NCI-H510A treated with DMSO at 0.1 percent for 48 hours (cell line): ENCODE data around the gene ANKS1B.
"Not testable (repeated sequence)": the region's sequence is repeated elsewhere in the genome, so short reads cannot be mapped to it uniquely, and the experiment has no call there.

ENCODE experiments used
- DNase-seq: peaks from one replicate; lab custom pipeline; 2025; lab: John Stamatoyannopoulos, UW

The ANKS1B gene

GRCh38 chr12:99009654-99010296 lies 975.0 kb downstream of the ANKS1B start:
- DNase-seq, result no peak

GRCh38 chr12:99005601-99006000 lies 979.1 kb downstream of the ANKS1B start:
- DNase-seq, result no peak

GRCh38 chr12:99004799-99005466 lies 979.8 kb downstream of the ANKS1B start:
- DNase-seq, result no peak

DNA sequence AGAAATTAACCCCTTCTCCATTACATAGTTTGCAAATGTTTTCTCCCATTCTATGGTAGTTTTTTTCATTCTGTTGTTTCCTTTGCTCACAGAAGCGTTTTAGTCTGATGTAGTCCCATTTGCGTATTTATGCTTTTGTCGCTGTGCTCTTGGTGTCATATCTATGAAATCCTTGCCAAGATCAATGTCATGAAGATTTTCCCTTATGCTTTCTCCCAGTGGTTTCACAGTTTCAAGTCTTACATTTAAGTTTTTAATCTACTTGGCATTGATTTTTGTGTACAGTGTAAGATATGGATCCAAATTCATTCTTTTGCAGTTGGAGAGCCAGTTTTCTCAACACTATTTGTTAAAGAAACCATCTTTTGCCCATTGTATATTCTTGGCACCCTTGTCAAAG lies 982.0 kb downstream of the ANKS1B start:
- DNase-seq, result no peak

- no peak for DNase-seq
Measured at GRCh38 chr12:99002156-99002555, 982.6 kb downstream of the ANKS1B start.

- no peak for DNase-seq
Measured at GRCh38 chr12:98999559-98999958, 985.2 kb downstream of the ANKS1B start.

- DNase-seq, result peak; percentile 78
Measured at GRCh38 chr12:98998697-98999299, 985.9 kb downstream of the ANKS1B start.

GRCh38 chr12:98997899-98998298 lies 986.8 kb downstream of the ANKS1B start:
- no peak for DNase-seq

- DNase-seq, result peak; percentile 91
Measured at GRCh38 chr12:98990648-98991047, 994.1 kb downstream of the ANKS1B start.

- DNase-seq, result no peak
Measured at GRCh38 chr12:98985156-98985555, 999.6 kb downstream of the ANKS1B start.

DNA sequence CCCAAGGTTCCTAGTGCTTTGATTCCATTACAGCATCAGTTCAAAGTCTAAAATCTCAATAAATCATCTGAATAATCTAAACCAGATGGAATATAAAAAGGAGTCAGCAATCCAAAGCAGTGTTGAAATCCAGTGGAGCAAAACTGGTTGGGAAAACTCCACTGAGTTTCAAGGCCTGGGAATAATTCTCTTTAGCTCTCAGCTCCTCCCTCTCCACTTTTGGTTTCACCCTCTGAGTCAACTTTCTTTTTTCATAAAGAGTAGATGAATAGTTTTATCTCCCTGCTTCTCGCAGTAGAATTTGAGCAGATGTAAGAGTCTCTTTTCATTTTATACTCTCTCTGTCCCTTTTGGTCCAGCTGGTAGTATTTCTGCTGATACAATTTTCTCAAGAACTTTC lies 1001.1 kb downstream of the ANKS1B start:
- DNase-seq, result no peak

DNA sequence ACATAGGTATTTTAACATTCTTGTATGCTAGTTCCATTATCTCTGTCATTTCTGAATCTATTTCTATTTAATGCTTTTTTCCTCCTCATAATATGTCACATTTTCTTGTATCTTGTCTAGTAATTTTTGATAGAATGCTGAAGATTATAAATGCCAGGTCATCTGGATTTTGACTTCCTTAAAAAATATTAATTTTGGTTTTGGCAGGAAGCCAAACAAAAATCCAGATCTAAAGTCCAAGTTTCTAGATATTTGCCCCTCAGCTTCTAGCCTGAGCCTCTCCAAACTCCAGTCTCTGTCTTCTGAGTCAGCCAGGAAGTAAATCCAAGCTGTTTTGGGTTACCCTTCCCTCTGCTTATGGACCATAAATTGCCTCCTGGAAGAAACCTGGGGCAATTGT lies 1004.2 kb downstream of the ANKS1B start:
- no peak for DNase-seq

GRCh38 chr12:98977186-98977585 lies 1007.5 kb downstream of the ANKS1B start:
- DNase-seq, result no peak

DNA sequence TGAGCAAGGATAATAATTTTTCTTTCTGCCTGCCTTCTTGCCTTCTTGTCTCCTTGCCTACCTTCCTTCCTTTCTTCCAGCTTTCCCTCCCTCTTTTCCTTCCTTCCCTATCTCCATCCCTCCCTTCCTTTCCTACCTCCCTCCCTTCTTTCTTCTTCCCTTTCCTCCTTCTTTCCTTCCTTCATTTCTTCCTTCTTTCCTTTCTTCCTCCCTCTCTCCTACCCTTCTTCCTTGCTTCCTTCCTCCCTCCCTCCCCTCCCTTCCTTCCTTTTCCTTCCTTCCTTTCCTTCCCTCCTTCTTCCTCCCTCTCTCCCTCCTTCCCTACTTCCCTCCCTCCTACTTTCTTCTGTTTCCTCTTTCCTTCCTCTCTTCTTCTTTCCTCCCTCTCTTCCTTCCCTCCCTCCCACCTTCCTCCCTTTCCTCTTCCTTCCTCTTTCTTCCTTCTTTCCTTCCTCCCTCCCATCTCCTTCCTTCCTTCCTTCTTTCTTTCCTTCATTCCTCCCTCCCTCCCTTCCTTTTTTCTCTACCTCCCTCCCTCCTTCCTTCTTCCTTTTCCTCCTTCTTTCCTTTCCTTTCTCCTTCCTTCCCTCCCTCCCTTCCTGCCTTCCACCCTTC lies 1009.9 kb downstream of the ANKS1B start:
- DNase-seq, result no peak

GRCh38 chr12:98973395-98973794 lies 1011.3 kb downstream of the ANKS1B start:
- DNase-seq, result no peak

DNA sequence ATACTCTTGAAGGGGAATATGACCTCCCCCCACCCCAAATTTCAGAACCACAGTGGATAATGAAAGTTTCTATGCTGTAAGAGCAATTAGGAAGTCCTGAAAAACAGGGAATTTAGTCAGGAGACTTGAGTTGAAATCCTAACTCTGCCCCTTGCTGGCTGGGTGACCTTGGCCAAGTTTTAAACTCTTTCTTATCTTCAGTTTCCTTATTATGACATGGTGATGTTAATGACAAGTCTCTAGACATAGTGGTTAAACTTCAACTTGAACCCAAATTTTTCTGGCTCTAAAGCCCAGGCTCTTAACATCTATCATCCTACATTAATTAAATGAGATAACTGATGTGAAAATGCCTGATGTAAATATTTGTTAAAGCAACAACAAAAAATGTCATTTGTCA lies 1013.8 kb downstream of the ANKS1B start:
- DNase-seq, result no peak

- DNase-seq, result no peak
Measured at GRCh38 chr12:98970210-98970609, 1014.5 kb downstream of the ANKS1B start.

- no peak for DNase-seq
Measured at GRCh38 chr12:98968896-98969295, 1015.8 kb downstream of the ANKS1B start.

GRCh38 chr12:98957135-98957534 lies 1027.6 kb downstream of the ANKS1B start:
- not testable (repeated sequence) for DNase-seq

DNA sequence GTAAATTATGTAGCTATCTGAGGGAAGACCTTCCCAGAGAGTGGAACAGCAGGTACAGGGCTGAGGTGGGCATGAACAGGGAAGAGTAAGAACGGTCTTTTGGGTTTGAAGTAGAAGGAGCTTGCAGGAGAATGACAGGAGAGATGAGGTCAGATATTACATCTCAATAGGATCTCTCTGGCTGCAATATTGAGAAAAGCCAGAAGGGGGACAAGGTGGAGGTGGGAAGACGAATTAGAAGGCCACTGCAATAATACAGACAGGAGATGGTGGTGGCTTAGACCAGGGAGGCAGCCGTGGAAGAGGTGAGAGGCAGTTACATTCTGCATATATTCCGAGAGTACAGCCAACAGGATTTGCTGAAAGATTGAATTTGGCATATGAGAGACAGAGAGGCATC lies 1029.5 kb downstream of the ANKS1B start:
- DNase-seq, result peak; percentile 27

DNA sequence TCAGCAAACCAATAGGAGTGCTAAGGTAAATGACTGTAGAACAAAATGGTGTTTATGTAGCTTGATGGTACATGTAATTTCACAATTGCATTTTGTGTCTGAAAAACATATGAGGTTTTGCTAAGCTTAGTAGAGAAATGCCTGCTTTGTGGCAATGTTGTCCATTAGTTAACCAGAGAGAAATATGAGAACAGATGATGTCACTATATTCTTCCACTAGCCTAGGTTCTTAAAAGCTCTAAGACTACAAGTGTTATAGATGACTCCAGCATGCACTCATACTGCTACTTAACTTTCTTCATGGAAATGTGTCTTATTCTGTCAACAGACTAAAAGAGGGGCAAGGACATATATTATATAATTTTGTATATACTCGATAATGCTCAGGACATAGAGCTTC lies 1030.2 kb downstream of the ANKS1B start:
- no peak for DNase-seq

GRCh38 chr12:98951406-98951805 lies 1033.3 kb downstream of the ANKS1B start:
- no peak for DNase-seq

DNA sequence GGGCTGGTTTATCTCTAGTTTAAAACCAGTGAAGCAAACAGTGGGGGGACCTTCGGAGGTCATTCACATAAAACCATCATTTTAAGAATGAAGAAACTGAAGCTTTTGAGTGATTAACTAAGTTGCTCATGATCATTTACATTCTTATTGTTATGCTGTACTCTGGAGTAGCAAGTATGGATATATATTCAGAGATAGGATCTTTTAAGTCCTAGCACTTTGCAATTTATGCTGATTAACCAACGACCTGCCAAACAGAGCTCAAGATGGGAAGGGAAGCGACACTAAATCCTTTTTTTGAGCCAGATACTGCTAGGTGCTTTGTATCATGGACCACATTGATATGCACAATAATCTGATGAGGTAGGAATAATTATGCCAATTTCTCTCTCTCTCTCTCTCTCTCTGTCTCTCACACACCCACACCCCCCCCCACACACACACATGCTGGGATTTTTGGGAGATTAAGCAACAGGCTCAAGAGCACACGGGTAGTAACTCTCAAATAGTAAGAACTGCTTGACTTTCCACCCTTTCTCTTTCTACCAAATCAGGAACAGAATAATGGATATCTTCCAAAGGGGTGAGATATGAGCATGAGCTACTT lies 1036.3 kb downstream of the ANKS1B start:
- no peak for DNase-seq
